GM19238 (cell line): ENCODE results near the gene ARHGEF33.

Source experiments
- DNase-seq: peaks from one replicate; pipeline ENCODE4 v3.0.0; 2011; ENCODE audit warnings: low spot score; ENCODE audit not compliant: insufficient read length

The ARHGEF33 gene

DNA sequence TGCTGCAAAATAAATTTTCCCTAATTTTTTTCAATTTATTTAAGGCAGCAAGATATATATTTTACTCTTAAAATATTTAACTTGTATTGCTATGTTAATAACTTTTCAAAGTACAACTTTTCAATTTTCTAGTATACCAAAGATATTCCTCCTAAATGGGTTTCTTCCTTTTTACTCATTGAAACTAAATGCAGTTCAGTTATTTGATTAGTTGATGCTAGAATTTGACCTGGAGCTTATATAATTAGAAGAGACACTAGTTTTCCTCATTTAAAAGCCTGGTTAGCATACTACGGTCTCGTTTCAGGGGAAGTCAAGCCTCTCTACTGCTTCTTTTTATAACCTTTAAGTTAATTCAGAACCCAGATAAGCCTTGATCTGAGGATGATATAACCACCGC, at the start of gene ARHGEF33:
Gene ARHGEF33, plus strand, starts transcription at position 301 of the 400 bp plus-strand sequence. CDS start 29,573 bp downstream, outside the sequence.
- no peak for DNase-seq

DNA sequence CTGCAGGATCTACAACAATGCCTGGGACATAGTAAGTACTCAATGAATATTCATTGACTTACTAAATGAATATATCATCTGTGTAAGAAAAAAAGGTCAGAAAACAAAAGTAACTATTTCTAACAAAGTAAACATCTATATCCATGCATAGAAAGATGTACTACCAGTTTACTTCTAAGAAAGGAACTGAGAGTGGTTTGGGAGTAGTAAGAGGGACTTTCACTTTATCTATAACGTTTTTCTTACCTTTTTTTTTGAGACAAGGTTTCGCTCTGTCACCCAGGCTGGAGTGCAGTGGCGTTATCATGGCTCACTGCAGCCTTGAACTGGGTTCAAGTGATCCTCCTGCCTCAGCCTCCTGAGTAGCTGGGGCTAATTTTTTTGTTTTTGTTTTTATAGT, 39.6 kb upstream of the ARHGEF33 start:
- DNase-seq, result peak; percentile 11

DNA sequence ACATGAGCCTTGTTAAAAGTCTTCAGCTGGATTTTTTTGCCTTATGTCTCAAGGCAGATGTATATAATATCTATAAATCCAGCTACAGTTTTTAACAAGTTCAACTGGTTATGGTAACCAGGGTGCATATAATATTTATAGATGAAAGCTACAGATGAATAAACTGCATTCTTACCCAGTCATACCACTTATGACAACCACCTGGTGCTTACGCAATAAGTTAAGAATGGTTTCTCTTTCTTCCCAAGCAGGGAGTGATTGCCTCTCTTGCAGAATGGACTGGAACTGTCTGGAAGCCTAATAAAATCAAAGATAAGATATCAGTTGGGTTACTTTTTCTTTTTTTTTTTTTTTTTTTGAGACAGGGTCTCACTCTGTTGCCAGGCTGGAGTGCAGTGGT, 33.5 kb upstream of the ARHGEF33 start:
- no peak for DNase-seq

DNA sequence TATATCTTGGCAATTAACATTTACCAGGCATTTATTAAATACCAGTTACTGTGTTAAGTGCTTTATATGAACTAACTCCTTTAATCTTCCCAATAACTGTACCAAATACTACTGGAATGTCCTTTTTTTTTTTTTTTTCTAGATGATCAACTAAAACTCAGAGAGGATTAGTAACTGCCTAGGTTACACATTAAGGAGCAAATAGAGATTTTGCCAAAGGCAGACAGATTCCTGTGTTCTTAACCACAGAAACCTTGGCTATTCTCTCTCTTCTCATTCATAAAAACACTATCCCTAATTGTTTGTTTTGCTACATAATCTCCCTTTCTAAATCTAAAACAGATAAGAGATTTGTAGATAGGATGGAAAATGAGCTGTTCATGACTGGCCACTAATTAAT, 27.2 kb upstream of the ARHGEF33 start:
- DNase-seq, result no peak

DNA sequence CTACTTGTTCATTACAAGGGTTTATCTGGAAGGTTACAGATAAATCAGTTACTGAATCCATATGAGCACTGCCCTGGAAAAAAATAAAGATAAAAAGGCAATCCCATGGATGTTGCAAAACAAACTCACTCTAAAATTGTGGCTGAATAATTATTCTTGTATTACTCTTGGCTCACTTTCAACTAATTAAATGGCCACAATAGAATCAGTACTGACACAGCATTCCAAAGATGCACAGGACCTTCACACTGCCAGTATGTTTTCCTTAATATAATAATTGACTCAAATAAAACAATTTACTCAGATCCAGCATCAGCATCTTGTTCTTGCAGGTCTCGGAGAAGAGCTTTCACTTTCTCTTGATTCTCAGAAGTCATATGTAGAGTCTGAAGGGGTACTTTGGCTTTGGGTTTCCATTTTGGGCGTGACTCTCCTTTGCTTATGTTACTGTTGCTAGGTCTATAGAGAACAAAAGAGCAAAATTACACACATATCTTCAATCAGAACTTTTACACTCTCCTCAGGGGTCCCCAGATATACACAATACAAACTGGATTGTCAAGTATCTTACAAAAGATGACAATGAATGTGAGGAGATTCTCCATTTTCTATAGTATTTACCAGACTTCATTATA, 26.5 kb upstream of the ARHGEF33 start:
- no peak for DNase-seq

- no peak for DNase-seq
Measured at GRCh38 chr2:38866773-38867443, 22.8 kb upstream of the ARHGEF33 start.

DNA sequence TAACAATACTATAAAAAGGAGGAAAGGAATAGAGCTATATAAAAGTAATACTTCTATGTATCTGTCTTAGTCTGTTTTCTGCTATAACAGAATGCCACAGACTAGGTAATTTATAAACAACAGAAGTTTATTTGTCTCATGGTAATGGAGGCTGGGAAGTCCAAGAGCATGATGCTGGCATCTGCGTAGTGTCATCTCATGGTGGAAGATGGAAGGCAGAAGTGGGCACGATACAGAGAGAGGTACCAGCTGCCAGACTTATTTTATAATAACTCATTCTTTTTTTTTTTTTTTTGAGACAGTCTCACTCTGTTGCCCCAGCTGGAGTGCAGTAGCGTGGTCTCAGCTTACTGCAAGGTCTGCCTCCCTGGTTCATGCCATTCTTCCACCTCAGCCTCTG, 18.2 kb upstream of the ARHGEF33 start:
- DNase-seq, result no peak

DNA sequence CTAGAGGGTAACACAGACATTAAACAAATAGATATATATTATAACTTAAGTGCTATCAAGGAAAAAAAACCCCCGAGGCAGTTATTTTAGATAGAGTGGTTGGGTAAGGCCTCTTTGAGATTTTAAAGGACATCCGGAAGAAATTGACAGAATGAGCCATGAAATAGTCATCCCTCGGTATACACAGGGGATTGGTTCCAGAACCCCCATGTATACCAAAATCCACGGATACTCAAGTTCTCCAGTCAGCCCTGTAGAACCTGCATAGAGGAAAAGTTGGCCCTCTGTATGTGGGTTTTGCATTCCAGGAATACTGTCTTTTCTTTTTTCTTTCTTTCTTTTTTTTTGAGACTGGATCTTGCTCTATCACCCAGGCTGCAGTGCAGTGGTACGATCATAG, 15.9 kb upstream of the ARHGEF33 start:
- DNase-seq, result no peak

DNA sequence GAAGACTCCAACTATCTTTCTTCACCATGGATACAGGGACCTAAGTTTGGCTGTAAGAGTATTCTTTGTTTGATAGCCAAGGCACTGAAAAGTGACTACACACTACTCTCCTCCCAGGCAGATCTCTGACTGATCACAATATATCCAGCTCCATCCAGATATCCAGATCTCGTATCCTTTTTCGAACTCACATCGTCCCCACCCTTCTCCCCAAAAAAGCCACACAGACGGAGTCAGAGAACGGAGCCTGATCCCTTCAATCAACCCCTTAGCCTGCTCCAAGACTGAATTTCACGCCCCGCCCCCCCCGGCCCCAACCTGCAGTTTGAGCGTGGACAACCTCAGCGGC, 14.5 kb upstream of the ARHGEF33 start:
- DNase-seq, result no peak

GRCh38 chr2:38875576-38876367, 13.9 kb upstream of the ARHGEF33 start, which contains the start of the genes DHX57 and MORN2:
Gene DHX57 (minus strand): TSS chr2:38875934. CDS start chr2:38868405, 7,529 bp downstream.
Gene MORN2 (plus strand): TSS chr2:38875976.
- peak; percentile 89 for DNase-seq

- DNase-seq, result no peak
Measured at GRCh38 chr2:38876407-38876806, 13.3 kb upstream of the ARHGEF33 start.

DNA sequence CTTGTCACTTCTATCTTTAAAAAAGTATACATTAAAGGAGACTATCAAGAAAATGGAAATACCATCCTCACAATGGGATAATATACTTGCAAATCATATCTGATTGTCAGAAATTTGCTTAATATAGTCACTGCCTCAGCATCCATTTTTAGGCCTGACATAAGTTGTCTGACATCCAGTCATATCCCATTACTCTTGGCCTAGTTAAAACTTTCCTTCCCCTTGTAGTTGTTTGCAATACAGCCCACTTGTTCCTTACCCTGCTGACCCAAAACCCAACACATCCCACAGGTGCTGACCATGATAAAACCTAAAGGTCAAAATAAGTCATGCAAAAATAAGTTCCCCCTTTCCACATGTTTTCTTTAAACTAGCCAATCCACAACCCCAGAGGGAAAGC, 3.6 kb upstream of the ARHGEF33 start:
- DNase-seq, result no peak

DNA sequence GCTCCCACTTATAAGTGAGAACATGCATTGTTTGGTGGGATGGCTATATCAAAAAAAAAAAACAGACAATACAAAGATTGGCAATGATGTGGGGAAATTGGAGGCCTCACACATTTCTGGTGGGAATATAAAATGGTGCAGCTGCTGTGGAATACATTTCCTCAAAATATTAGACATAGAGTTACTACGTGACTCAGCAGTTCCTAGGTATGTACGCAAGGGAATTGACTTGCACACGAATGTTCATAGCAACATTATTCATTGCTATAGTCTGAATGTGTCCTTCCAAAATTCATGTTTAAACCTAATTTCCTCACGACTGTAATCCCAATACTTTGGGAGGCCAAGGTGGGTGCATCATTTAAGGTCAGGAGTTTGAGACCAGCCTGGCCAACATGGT, 2.3 kb upstream of the ARHGEF33 start:
- DNase-seq, result no peak

DNA sequence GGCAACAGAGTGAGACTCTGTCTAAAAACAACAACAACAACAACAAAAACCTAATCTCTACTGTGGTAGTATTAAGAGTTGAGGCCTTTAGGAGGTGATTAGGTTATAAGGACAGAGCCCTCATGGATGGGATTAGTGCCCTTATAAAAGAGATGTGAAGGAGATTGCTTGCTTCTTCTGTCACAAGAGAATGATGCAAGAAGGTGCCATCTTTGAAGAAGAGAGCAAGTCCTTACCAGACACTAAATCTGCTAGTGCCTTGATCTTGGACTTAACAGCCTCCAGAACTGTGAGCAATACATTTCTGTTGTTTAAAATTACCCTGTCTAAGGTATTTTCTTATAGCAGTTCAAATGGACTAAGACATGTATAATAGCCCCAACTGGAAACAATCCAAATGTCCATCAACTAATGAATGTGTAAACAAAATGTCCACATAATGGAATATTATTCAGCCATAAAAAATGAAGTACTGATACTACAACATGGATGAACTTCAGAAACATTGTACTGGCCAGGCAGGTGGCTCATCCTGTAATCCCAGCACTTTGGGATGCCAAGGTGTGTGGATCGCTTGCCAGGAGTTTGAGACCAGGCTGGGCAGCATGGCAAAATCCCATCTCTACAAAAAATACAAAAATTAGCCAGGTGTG, 1.6 kb upstream of the ARHGEF33 start:
- DNase-seq, result no peak

GRCh38 chr2:38889045-38889444, 630 bp upstream of the ARHGEF33 start:
- DNase-seq, result no peak

- no peak for DNase-seq
Measured at GRCh38 chr2:38892819-38893218, 3.1 kb downstream of the ARHGEF33 start.

DNA sequence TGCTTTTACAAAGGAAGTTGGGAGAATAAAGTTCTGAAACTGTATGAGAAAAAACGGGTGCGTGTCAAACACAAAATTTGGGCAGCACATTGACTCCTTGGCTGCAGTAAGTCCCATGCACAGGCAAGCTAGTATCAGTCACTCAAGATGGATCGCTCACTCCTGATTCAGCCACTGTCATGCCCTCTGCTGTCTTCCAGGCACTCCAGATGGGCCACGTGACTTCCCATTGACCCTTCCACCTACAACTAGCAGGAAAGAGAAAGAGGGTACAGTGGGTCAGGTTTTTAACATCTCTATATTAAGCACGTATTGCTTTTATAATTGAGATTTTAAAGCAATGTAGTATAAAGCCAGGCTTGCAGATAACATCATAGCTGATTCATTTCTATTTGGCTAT, 8.6 kb downstream of the ARHGEF33 start:
- no peak for DNase-seq

- no peak for DNase-seq
Measured at GRCh38 chr2:38900726-38901125, 11.1 kb downstream of the ARHGEF33 start.

DNA sequence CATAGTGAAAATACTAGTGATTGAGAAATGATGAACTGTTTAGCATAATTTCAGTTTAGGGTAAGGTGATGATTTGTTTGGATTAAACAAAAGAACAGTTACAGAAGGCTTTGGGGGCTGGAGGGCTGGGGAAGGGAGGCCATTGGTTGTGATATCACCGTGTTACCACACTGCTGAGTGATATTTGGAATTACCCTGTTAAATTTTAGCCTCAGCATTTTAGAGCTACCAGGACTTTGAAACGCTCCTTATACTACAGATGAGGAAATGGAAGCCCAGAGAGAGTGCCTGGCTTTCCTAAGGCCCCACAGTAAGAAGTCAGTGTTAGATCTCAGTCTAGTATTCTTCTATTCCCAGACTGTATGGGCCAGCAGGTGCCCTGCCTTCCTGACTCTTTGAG, 15.6 kb downstream of the ARHGEF33 start:
- DNase-seq, result no peak

GRCh38 chr2:38907242-38907641, 17.6 kb downstream of the ARHGEF33 start:
- no peak for DNase-seq

GRCh38 chr2:38907743-38908562, 18.3 kb downstream of the ARHGEF33 start:
- DNase-seq, result peak; percentile 14
